HG03469 (cell line): ENCODE data around the gene IFT57.

ENCODE experiments used
- ATAC-seq: cut with Tn5 transposase; IDR thresholded peaks from one replicate; pipeline ENCODE4 v1.9.1; 2021; ENCODE audit warnings: mild to moderate bottlenecking, moderate library complexity, moderate number of reproducible peaks; ENCODE audit not compliant: unreplicated experiment

Gene IFT57

GRCh38 chr3:108127301-108127988 lies 94.8 kb downstream of the IFT57 start:
- no peak for ATAC-seq

- no peak for ATAC-seq
Observed at GRCh38 chr3:108126348-108126747, 95.9 kb downstream of the IFT57 start.

GRCh38 chr3:108125550-108126071 lies 96.6 kb downstream of the IFT57 start:
- ATAC-seq: peak; percentile 38

- ATAC-seq: no peak
Observed at GRCh38 chr3:108125153-108125543, 97.1 kb downstream of the IFT57 start.

GRCh38 chr3:108124337-108125152 lies 97.7 kb downstream of the IFT57 start:
- ATAC-seq: peak; percentile 80

- ATAC-seq: no peak
Observed at GRCh38 chr3:108123326-108123725, 98.9 kb downstream of the IFT57 start.

- ATAC-seq: no peak
Observed at GRCh38 chr3:108122276-108122675, 99.9 kb downstream of the IFT57 start.

- ATAC-seq: no peak
Observed at GRCh38 chr3:108119398-108120104, 102.7 kb downstream of the IFT57 start.

GRCh38 chr3:108118038-108118768 lies 104.0 kb downstream of the IFT57 start:
- no peak for ATAC-seq

GRCh38 chr3:108117241-108117775 lies 104.9 kb downstream of the IFT57 start:
- peak; percentile 50 for ATAC-seq

GRCh38 chr3:108114423-108115065 lies 107.7 kb downstream of the IFT57 start:
- no peak for ATAC-seq

- no peak for ATAC-seq
Observed at GRCh38 chr3:108113975-108114374, 108.2 kb downstream of the IFT57 start.

- ATAC-seq: no peak
Observed at GRCh38 chr3:108110934-108111333, 111.3 kb downstream of the IFT57 start.
